Measurements from ENCODE around the gene BCAT1. TPM values are rescaled to one million over a fixed set of nuclear protein-coding genes. Genes with fewer than 3 reads are reported as not detected.

The BCAT1 gene
- total and polyA plus RNA-seq, 2 experiments from 2014 or later, result 60.6 to 72.1 TPM

DNA sequence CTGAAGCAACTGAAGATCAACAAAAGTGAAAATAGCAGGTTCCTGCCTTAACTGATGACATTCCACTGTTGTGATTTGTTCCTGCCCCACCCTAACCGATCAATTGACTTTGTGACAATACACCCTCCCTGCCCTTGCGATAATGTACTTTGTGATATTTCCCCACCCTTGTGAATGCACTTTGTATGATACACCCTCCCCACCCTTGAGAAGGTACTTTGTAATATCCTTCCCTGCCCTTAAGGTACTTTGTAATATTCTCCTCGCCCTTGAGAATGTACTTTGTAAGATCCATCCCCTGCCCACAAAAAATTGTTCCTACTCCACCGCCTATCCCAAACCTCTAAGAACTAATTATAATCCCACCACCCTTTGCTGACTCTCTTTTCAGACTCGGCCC, 41.4 kb downstream of the BCAT1 start:
- H3K9me2 ChIP-seq (ENCODE audit: insufficient read depth), result no peaks in the 10 kb centered on the region
- peaks cover 48% of the 10 kb centered on the region for H3F3A ChIP-seq (ENCODE audit: insufficient read depth)
- in situ Hi-C loops (cut with MboI), result no loop called here
- peaks cover 28% of the 10 kb centered on the region for H3K79me2 ChIP-seq (ENCODE audit: insufficient read depth)
- H3K4me3 ChIP-seq, result no peak overlapping the region
- 77 to 80% methylated on average over 5 of the region's 5 CpGs for WGBS, 2 experiments (ENCODE audit: low coverage in 1 of 2, low lambda C conversion rate in 2 of 2, missing lambda C conversion rate in 2 of 2)
- H3K36me3 ChIP-seq (ENCODE audit: low read depth), result no peaks in the 10 kb centered on the region
- no peaks in the 10 kb centered on the region for H3K27me3 ChIP-seq (replicated peaks; ENCODE audit: insufficient read depth)
- H3K27ac ChIP-seq, result no peak overlapping the region
- H4K20me1 ChIP-seq (ENCODE audit: insufficient read depth), result no peaks in the 10 kb centered on the region
- H2AFZ ChIP-seq, result no peak overlapping the region
- peaks cover 40% of the 10 kb centered on the region for H3K4me1 ChIP-seq (ENCODE audit: insufficient read depth)
- no peaks in the 10 kb centered on the region for H3K9me3 ChIP-seq (ENCODE audit: low read depth)
- H3K4me2 ChIP-seq (ENCODE audit: unreplicated experiment), result no peak overlapping the region
- no peak for DNase-seq
- no peak overlapping the region for H3K9ac ChIP-seq
- no peak for TF ChIP-seq EZH2 (IDR thresholded peaks at IDR 0.05; ENCODE audit: insufficient read depth, poor library complexity, severe bottlenecking)
- no peak for TF ChIP-seq EZH2phosphoT487 (IDR thresholded peaks at IDR 0.05; ENCODE audit: insufficient read depth, low read depth)

DNA sequence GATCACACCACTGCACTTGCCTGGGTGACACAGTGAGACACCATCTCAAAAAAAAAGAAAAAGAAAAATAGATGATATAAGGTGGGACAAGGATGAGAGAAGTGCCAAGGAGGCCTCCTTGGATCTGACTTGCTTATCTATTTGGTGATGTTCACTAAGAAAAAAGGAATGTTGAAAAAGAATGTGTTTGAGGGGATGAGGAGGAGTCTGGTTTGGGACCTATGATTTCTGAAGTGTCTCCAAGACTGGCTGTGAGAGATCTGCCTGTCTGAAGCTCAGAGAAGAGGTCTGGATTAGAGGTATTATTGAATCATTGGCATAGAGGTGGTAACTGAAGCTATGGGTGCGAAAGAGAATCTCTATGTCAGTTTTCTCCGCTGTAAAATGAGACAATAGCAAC, 42.8 kb downstream of the BCAT1 start:
- Histone ChIP-seq H3F3A (ENCODE audit: insufficient read depth) (peaks cover 48% of the 10 kb centered on the region), H3K27me3 (replicated peaks; ENCODE audit: insufficient read depth) (no peaks in the 10 kb centered on the region), H4K20me1 (ENCODE audit: insufficient read depth) (no peaks in the 10 kb centered on the region), H3K27ac (peak overlapping the region; percentile 42; the same call in 1 of the 2 replicates), H3K79me2 (ENCODE audit: insufficient read depth) (peaks cover 34% of the 10 kb centered on the region; the same call in 1 of the 2 replicates), H3K4me2 (ENCODE audit: unreplicated experiment) (no peak overlapping the region), H2AFZ (no peak overlapping the region), H3K4me1 (ENCODE audit: insufficient read depth) (peaks cover 42% of the 10 kb centered on the region), H3K9me2 (ENCODE audit: insufficient read depth) (no peaks in the 10 kb centered on the region), H3K9me3 (ENCODE audit: low read depth) (no peaks in the 10 kb centered on the region), H3K36me3 (ENCODE audit: low read depth) (no peaks in the 10 kb centered on the region), H3K9ac (no peak overlapping the region), H3K4me3 (no peak overlapping the region)
- WGBS, 2 experiments (ENCODE audit: low coverage in 1 of 2, low lambda C conversion rate in 2 of 2, missing lambda C conversion rate in 2 of 2), result 85 to 95% methylated on average over 2 of the region's 2 CpGs
- TF ChIP-seq EZH2 (IDR thresholded peaks at IDR 0.05; ENCODE audit: insufficient read depth, poor library complexity, severe bottlenecking), result no peak
- no peak for TF ChIP-seq EZH2phosphoT487 (IDR thresholded peaks at IDR 0.05; ENCODE audit: insufficient read depth, low read depth)
- no peak for DNase-seq
- in situ Hi-C loops (cut with MboI), result no loop called here

DNA sequence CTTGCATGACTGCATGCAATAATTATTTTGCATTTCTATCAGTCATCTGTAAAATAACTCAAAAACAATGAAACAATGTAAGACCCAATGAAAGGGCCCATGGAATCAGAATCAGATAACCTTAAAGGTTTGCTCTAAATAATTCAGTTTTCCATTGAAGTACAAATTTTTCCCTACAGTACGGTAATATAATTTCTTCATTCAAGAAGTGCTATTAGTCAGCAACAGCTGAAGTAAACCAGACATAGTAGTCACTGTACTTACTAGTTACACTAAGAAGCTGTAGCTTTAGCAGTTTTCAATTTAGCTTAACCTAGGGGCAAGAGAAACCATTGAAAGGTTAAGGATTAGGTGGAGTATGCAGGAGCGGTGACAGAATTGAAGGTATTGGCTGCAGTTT, 43.5 kb downstream of the BCAT1 start:
- H3K36me3 ChIP-seq (ENCODE audit: low read depth), result no peaks in the 10 kb centered on the region
- WGBS, 2 experiments (ENCODE audit: low coverage in 1 of 2, low lambda C conversion rate in 2 of 2, missing lambda C conversion rate in 2 of 2), result 47% methylated on average over 2 of the region's 2 CpGs
- peaks cover 42% of the 10 kb centered on the region for H3K4me1 ChIP-seq (ENCODE audit: insufficient read depth)
- H3K9me3 ChIP-seq (ENCODE audit: low read depth), result no peaks in the 10 kb centered on the region
- TF ChIP-seq EZH2 (IDR thresholded peaks at IDR 0.05; ENCODE audit: insufficient read depth, poor library complexity, severe bottlenecking) (no peak), EZH2phosphoT487 (IDR thresholded peaks at IDR 0.05; ENCODE audit: insufficient read depth, low read depth) (no peak)
- in situ Hi-C loops (cut with MboI), result no loop called here
- no peak overlapping the region for H2AFZ ChIP-seq
- no peak overlapping the region for H3K4me2 ChIP-seq (ENCODE audit: unreplicated experiment)
- peak; percentile 72 for DNase-seq
- H3K79me2 ChIP-seq (ENCODE audit: insufficient read depth), result peaks cover 37% of the 10 kb centered on the region; the same call in 1 of the 2 replicates
- H3K4me3 ChIP-seq, result no peak overlapping the region
- H3K27me3 ChIP-seq (replicated peaks; ENCODE audit: insufficient read depth), result no peaks in the 10 kb centered on the region
- peak overlapping the region; percentile 42 for H3K27ac ChIP-seq
- H3F3A ChIP-seq (ENCODE audit: insufficient read depth), result peaks cover 48% of the 10 kb centered on the region
- H3K9me2 ChIP-seq (ENCODE audit: insufficient read depth), result no peaks in the 10 kb centered on the region
- H4K20me1 ChIP-seq (ENCODE audit: insufficient read depth), result no peaks in the 10 kb centered on the region
- no peak overlapping the region for H3K9ac ChIP-seq

DNA sequence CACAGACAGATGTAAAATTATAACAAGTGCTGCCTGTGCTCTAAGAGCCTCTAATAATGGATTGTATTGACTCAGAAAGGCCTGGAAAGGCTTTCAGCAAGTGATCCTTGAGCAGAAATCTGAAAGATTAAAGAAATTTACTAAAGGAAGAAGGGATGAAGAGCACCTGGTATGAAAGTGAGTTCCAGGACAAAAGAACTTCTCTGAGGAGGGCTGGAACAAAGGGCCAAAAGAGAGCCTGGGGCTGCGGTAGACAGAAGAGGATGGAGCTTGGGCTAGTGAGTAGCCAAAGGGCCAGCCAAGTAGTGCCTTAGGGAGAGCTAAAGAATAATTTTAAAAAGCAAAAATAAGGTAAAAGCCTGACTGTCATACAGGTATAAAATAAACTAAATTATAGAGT, 44.0 kb downstream of the BCAT1 start:
- Histone ChIP-seq H3K9me2 (ENCODE audit: insufficient read depth) (no peaks in the 10 kb centered on the region), H3K9ac (no peak overlapping the region), H3K4me1 (ENCODE audit: insufficient read depth) (peaks cover 48% of the 10 kb centered on the region), H3K9me3 (ENCODE audit: low read depth) (no peaks in the 10 kb centered on the region), H3K27ac (no peak overlapping the region), H3K4me2 (ENCODE audit: unreplicated experiment) (no peak overlapping the region), H3K4me3 (no peak overlapping the region), H3K27me3 (replicated peaks; ENCODE audit: insufficient read depth) (no peaks in the 10 kb centered on the region), H3K79me2 (ENCODE audit: insufficient read depth) (peaks cover 42% of the 10 kb centered on the region; the same call in 1 of the 2 replicates), H3F3A (ENCODE audit: insufficient read depth) (peaks cover 52% of the 10 kb centered on the region), H2AFZ (no peak overlapping the region), H4K20me1 (ENCODE audit: insufficient read depth) (no peaks in the 10 kb centered on the region), H3K36me3 (ENCODE audit: low read depth) (no peaks in the 10 kb centered on the region)
- 93 to 96% methylated on average over 1 of the region's 1 CpG for WGBS, 2 experiments (ENCODE audit: low coverage in 1 of 2, low lambda C conversion rate in 2 of 2, missing lambda C conversion rate in 2 of 2)
- in situ Hi-C loops (cut with MboI), result no loop called here
- TF ChIP-seq EZH2 (IDR thresholded peaks at IDR 0.05; ENCODE audit: insufficient read depth, poor library complexity, severe bottlenecking) (no peak), EZH2phosphoT487 (IDR thresholded peaks at IDR 0.05; ENCODE audit: insufficient read depth, low read depth) (no peak)
- DNase-seq, result no peak

Data from GM23248 (cell line).